Measurements from ENCODE around the gene C14orf132.

C14orf132 gene

DNA sequence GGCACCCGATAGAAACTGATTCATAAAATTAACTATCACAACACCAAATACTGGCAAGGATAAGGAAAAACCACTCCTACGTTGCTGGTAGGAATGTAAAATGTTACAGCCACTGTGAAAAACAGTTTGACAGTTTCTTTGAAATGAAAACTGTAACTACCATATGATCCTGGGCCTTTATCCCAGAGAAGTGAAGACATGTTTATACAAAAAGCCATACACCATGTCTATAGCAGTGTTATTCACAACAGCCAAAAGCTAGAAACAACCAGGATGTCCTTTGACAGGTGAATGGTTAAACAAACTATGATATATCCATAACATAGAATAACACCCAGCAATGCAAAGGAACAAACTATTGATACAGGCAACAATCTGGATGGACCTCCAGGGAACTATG lies 3.7 kb upstream of the C14orf132 start:
- Histone ChIP-seq H3K4me1 (ENCODE audit: insufficient read depth, low read length, poor library complexity, severe bottlenecking) (no peaks in the 10 kb centered on the region), H3K9me2 (replicated peaks; ENCODE audit: low read depth, low read length) (no peaks in the 10 kb centered on the region), H3K36me3 (ENCODE audit: insufficient read depth, low read length) (no peaks in the 10 kb centered on the region), H3K9ac (ENCODE audit: low read depth, low read length, poor library complexity, severe bottlenecking) (no peak overlapping the region), H3K4me2 (ENCODE audit: low read depth, low read length, poor library complexity, severe bottlenecking) (no peak overlapping the region), H2AFZ (ENCODE audit: low read length) (no peak overlapping the region), H3K4me3 (ENCODE audit: low read length, poor library complexity, severe bottlenecking) (no peak overlapping the region), H3K9me3 (ENCODE audit: insufficient read depth, low read depth, low read length) (no peaks in the 10 kb centered on the region), H3K79me2 (ENCODE audit: insufficient read depth, low read length) (no peaks in the 10 kb centered on the region), H3K27me3 (ENCODE audit: insufficient read depth, low read length, poor library complexity, severe bottlenecking) (no peaks in the 10 kb centered on the region), H4K20me1 (ENCODE audit: insufficient read depth, low read length, poor library complexity, severe bottlenecking) (no peaks in the 10 kb centered on the region), H3F3A (ENCODE audit: low read depth) (no peaks in the 10 kb centered on the region)
- no peak for TF ChIP-seq EZH2phosphoT487 (IDR thresholded peaks at IDR 0.05; ENCODE audit: borderline replicate concordance)
- TF ChIP-seq, protein P1, sequence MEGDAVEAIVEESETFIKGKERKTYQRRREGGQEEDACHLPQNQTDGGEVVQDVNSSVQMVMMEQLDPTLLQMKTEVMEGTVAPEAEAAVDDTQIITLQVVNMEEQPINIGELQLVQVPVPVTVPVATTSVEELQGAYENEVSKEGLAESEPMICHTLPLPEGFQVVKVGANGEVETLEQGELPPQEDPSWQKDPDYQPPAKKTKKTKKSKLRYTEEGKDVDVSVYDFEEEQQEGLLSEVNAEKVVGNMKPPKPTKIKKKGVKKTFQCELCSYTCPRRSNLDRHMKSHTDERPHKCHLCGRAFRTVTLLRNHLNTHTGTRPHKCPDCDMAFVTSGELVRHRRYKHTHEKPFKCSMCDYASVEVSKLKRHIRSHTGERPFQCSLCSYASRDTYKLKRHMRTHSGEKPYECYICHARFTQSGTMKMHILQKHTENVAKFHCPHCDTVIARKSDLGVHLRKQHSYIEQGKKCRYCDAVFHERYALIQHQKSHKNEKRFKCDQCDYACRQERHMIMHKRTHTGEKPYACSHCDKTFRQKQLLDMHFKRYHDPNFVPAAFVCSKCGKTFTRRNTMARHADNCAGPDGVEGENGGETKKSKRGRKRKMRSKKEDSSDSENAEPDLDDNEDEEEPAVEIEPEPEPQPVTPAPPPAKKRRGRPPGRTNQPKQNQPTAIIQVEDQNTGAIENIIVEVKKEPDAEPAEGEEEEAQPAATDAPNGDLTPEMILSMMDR (conservative IDR thresholded peaks at IDR 0.05; ENCODE audit: low read length): no peak

DNA sequence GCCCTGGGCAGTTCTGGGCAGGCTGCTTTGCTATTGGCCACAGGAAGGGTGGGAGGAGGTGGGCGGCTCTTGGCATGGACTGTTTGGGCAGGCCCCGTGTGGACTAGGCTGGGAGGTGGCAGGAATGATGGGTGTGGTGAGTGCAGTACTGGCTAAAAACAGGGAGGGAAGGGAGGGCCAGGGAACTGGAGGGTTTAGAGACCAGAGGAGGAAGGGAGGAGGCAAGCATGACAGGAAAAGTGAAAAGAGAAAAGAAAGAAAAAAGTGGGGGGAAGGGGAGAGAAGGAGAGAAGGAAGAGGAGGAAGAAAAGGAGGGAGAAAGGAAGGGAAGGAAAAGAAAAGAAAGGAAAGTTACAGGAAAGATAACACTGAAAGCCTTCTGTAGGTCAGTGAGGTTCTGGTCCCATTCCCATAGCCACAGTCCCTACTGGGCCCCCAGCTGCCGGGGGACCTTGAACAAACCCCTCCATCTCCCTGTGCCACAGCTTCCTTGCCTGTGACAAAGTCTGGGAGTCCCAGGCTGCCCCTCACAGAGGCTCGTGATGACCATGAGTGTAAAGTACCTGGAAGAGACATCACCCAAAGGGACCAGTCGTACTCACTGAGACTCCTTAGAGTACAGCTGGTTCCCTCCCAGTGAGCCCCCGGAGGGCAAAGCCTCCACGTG lies 1.1 kb upstream of the C14orf132 start:
- no peaks in the 10 kb centered on the region for H3K27me3 ChIP-seq (ENCODE audit: insufficient read depth, low read length, poor library complexity, severe bottlenecking)
- H3K79me2 ChIP-seq (ENCODE audit: insufficient read depth, low read length): no peaks in the 10 kb centered on the region
- no peaks in the 10 kb centered on the region for H3K9me3 ChIP-seq (ENCODE audit: insufficient read depth, low read depth, low read length)
- H2AFZ ChIP-seq (ENCODE audit: low read length): no peak overlapping the region
- TF ChIP-seq EZH2phosphoT487 (IDR thresholded peaks at IDR 0.05; ENCODE audit: borderline replicate concordance): no peak
- TF ChIP-seq, protein P1 (conservative IDR thresholded peaks at IDR 0.05; ENCODE audit: low read length): no peak
- no peak overlapping the region for H3K4me3 ChIP-seq (ENCODE audit: low read length, poor library complexity, severe bottlenecking)
- no peaks in the 10 kb centered on the region for H3K9me2 ChIP-seq (replicated peaks; ENCODE audit: low read depth, low read length)
- H3F3A ChIP-seq (ENCODE audit: low read depth): no peaks in the 10 kb centered on the region
- no peaks in the 10 kb centered on the region for H4K20me1 ChIP-seq (ENCODE audit: insufficient read depth, low read length, poor library complexity, severe bottlenecking)
- H3K4me2 ChIP-seq (ENCODE audit: low read depth, low read length, poor library complexity, severe bottlenecking): no peak overlapping the region
- no peaks in the 10 kb centered on the region for H3K4me1 ChIP-seq (ENCODE audit: insufficient read depth, low read length, poor library complexity, severe bottlenecking)
- H3K36me3 ChIP-seq (ENCODE audit: insufficient read depth, low read length): no peaks in the 10 kb centered on the region
- no peak overlapping the region for H3K9ac ChIP-seq (ENCODE audit: low read depth, low read length, poor library complexity, severe bottlenecking)

DNA sequence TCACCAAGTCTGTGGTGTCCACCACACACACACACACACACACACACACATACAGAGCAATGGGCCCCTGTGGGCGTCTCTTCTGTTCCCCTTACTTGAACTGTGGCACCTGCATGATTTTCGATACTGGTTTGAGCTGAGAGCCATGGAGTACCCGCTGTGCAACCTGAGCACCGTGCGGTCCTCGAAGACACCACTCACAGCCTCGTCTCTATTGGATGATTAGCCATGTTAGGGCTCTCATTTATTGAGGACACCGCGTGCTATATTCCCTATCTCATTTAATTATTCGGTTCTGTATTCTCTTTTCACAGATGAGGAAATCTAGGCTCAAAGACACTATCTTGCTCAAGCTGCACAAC lies 623 bp upstream of the C14orf132 start:
- no peaks in the 10 kb centered on the region for H3K79me2 ChIP-seq (ENCODE audit: insufficient read depth, low read length)
- H2AFZ ChIP-seq (ENCODE audit: low read length): no peak overlapping the region
- H3K9me3 ChIP-seq (ENCODE audit: insufficient read depth, low read depth, low read length): no peaks in the 10 kb centered on the region
- no peaks in the 10 kb centered on the region for H3F3A ChIP-seq (ENCODE audit: low read depth)
- no peaks in the 10 kb centered on the region for H3K27me3 ChIP-seq (ENCODE audit: insufficient read depth, low read length, poor library complexity, severe bottlenecking)
- H3K4me1 ChIP-seq (ENCODE audit: insufficient read depth, low read length, poor library complexity, severe bottlenecking): no peaks in the 10 kb centered on the region
- no peak overlapping the region for H3K4me2 ChIP-seq (ENCODE audit: low read depth, low read length, poor library complexity, severe bottlenecking)
- H3K9ac ChIP-seq (ENCODE audit: low read depth, low read length, poor library complexity, severe bottlenecking): no peak overlapping the region
- no peak for TF ChIP-seq EZH2phosphoT487 (IDR thresholded peaks at IDR 0.05; ENCODE audit: borderline replicate concordance)
- TF ChIP-seq, protein P1 (conservative IDR thresholded peaks at IDR 0.05; ENCODE audit: low read length): no peak
- H3K36me3 ChIP-seq (ENCODE audit: insufficient read depth, low read length): no peaks in the 10 kb centered on the region
- H4K20me1 ChIP-seq (ENCODE audit: insufficient read depth, low read length, poor library complexity, severe bottlenecking): no peaks in the 10 kb centered on the region
- no peak overlapping the region for H3K4me3 ChIP-seq (ENCODE audit: low read length, poor library complexity, severe bottlenecking)
- H3K9me2 ChIP-seq (replicated peaks; ENCODE audit: low read depth, low read length): no peaks in the 10 kb centered on the region
